Keratinocyte (primary cell): Measurements from ENCODE around the gene GPALPP1. TPM values are rescaled to one million over a fixed set of nuclear protein-coding genes. Genes with fewer than 3 reads are reported as not detected.
A peak's percentile ranks its signal among the peaks of the same experiment; 100 is the strongest.
"Not testable (repeated sequence)": the region's sequence is repeated elsewhere in the genome, so short reads cannot be mapped to it uniquely, and the experiment has no call there.

Experiments
- DNase-seq: peaks from one replicate; pipeline ENCODE4 v3.0.0-alpha.2; 2011; ENCODE audit warnings: low read depth, missing footprints, low spot score
- FAIRE-seq: peaks from 2 replicates; lab custom pipeline; 2011; peaks lifted over from hg19 to GRCh38; lab: Jason Lieb, UNC
- H2AFZ ChIP-seq: 2 replicates; pipeline ENCODE4 v1.6.0; 2012; ENCODE audit warnings: low read length, control low read depth, inconsistent platforms; ENCODE audit not compliant: control insufficient read depth
- H3K27ac ChIP-seq: 2 replicates; pipeline ENCODE4 v1.5.1; 2011; ENCODE audit warnings: low read length; ENCODE audit not compliant: control insufficient read depth, insufficient read depth
- H3K27me3 ChIP-seq: 3 replicates; pipeline ENCODE4 v1.6.0; 2011; ENCODE audit warnings: low read length; ENCODE audit not compliant: control insufficient read depth, insufficient read depth; ENCODE audit errors: extremely low read depth
- H3K36me3 ChIP-seq, 2 experiments: 2 replicates in 1 of 2; 3 replicates in 1 of 2; pipeline ENCODE4 v1.5.1; 2011; ENCODE audit warnings: low read length in 2 of 2, mild to moderate bottlenecking in 1 of 2; ENCODE audit not compliant: control insufficient read depth in 2 of 2, insufficient read depth in 2 of 2; ENCODE audit errors: extremely low read depth in 1 of 2
- H3K4me1 ChIP-seq: 3 replicates; pipeline ENCODE4 v1.5.1; 2011; ENCODE audit warnings: low read length; ENCODE audit not compliant: control insufficient read depth, insufficient read depth; ENCODE audit errors: extremely low read depth
- H3K4me2 ChIP-seq: 3 replicates; pipeline ENCODE4 v1.6.0; 2011; ENCODE audit warnings: low read depth, low read length; ENCODE audit not compliant: control insufficient read depth, insufficient read depth; ENCODE audit errors: extremely low read depth
- H3K4me3 ChIP-seq, 3 experiments: fragments of 200-600 bp in 1 of 3; sonication (generic) in 1 of 3; 2 replicates in 2 of 3; 3 replicates in 1 of 3; pipeline ENCODE4 v1.5.1; 2011 to 2016; ENCODE audit warnings: low read length in 3 of 3, mild to moderate bottlenecking in 3 of 3, control low read depth in 2 of 3, inconsistent platforms in 1 of 3, low read depth in 1 of 3, mixed read lengths in 1 of 3, mixed run types in 1 of 3, moderate library complexity in 1 of 3; ENCODE audit not compliant: control insufficient read depth in 2 of 3, insufficient read depth in 2 of 3; ENCODE audit errors: extremely low read depth in 1 of 3
- H3K79me2 ChIP-seq: 2 replicates; pipeline ENCODE4 v1.6.0; 2012; ENCODE audit warnings: low read length; ENCODE audit not compliant: control insufficient read depth, insufficient read depth
- H3K9ac ChIP-seq: 3 replicates; pipeline ENCODE4 v1.6.0; 2011; ENCODE audit warnings: low read length; ENCODE audit not compliant: control insufficient read depth, insufficient read depth; ENCODE audit errors: extremely low read depth
- H3K9me1 ChIP-seq: 3 replicates; pipeline ENCODE4 v1.6.0; 2011; ENCODE audit warnings: low read length; ENCODE audit not compliant: control insufficient read depth, insufficient read depth; ENCODE audit errors: extremely low read depth
- H3K9me3 ChIP-seq: 2 replicates; pipeline ENCODE4 v1.5.1; 2012; ENCODE audit warnings: low read depth, low read length; ENCODE audit not compliant: control insufficient read depth
- H4K20me1 ChIP-seq: 3 replicates; pipeline ENCODE4 v1.6.0; 2011; ENCODE audit warnings: low read length; ENCODE audit not compliant: control insufficient read depth, insufficient read depth; ENCODE audit errors: extremely low read depth
- CTCF ChIP-seq, 3 experiments: IDR thresholded peaks in 1 of 3; conservative IDR thresholded peaks in 1 of 3; optimal IDR thresholded peaks in 1 of 3; 2 replicates in 2 of 3; 3 replicates in 1 of 3; pipeline versions ENCODE3 to v1.5.1; 2011; ENCODE audit warnings: low read length in 3 of 3, mild to moderate bottlenecking in 3 of 3, moderate library complexity in 2 of 3, control low read depth in 1 of 3, inconsistent platforms in 1 of 3; ENCODE audit not compliant: insufficient read depth in 2 of 3; ENCODE audit errors: extremely low read depth in 1 of 3
- EZH2 ChIP-seq: IDR thresholded peaks from one replicate; pipeline ENCODE4 v1.6.1; 2012; ENCODE audit warnings: inconsistent platforms, mild to moderate bottlenecking, low read length, moderate library complexity
- dilution Hi-C: fragments of 300-500 bp; cut with MboI; formaldehyde crosslinking; loops from one replicate; pipeline ENCODE4 v1.7.0; 2020; ENCODE audit warnings: low sequenced_read_pairs; ENCODE audit not compliant: extremely low pct_ligation_motif_present
- polyA plus RNA-seq, 5 experiments: library from polyadenylated mRNA; depleted of rRNA in 3 of 5; stranded (reverse) in 3 of 5; stranded (forward) in 1 of 5; unstranded in 1 of 5; fragments of >200 nt; gene quantifications; 1 replicate in 1 of 5; 2 replicates in 3 of 5; 3 replicates in 1 of 5; pipeline versions ENCODE4 v1.2.1 to v1.2.3, GENCODE V29; 2011 to 2012; ENCODE audit warnings: missing spikeins in 2 of 5, low read depth in 1 of 5, low replicate concordance in 1 of 5

The GPALPP1 gene
- polyA plus RNA-seq, 1 donor (not counting 4 experiments of a cell fraction or from before 2014, with no cell fraction given) = 17.7 TPM

GRCh38 chr13:45063261-45063860 lies 74.0 kb downstream of the GPALPP1 start:
- Histone ChIP-seq H2AFZ (no peak overlapping the region), H3K36me3 (no peaks in the 10 kb centered on the region), H3K4me3 (no peak overlapping the region), H3K9me3 (no peaks in the 10 kb centered on the region), H3K4me1 (no peaks in the 10 kb centered on the region), H3K27me3 (no peaks in the 10 kb centered on the region), H3K27ac (no peak overlapping the region), H3K79me2 (no peaks in the 10 kb centered on the region), H3K9me1 (no peaks in the 10 kb centered on the region), H3K9ac (no peak overlapping the region), H3K4me2 (no peak overlapping the region), H4K20me1 (no peaks in the 10 kb centered on the region)
- TF ChIP-seq EZH2 = no peak
- TF ChIP-seq CTCF (optimal IDR thresholded peaks at IDR 0.05 in 1 of 3, IDR thresholded peaks at IDR 0.05 in 1 of 3, conservative IDR thresholded peaks at IDR 0.05 in 1 of 3; ENCODE audit: extremely low read depth in 1 of 3, insufficient read depth in 2 of 3, low read length in 3 of 3) = no peak
- FAIRE-seq = peak; percentile 77
- DNase-seq = no peak
- dilution Hi-C loops = no loop called here

DNA sequence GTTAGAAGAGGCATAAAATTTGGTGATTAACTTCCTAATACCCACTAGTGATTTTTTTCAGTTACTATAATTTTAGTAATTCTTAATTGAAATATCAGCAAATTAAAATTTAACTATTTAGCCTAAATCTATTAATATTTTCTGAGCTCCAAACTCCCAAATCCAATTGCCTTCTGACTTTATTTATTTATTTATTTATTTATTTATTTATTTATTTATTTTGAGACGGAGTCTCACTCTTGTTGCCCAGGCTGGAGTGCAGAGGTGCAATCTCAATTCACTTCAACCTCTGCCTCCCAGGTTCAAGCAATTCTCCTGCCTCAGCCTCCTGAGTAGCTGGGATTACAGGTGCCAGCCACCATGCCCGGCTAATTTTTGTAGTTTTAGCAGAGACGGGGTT lies 74.6 kb downstream of the GPALPP1 start:
- DNase-seq, H3K36me3 ChIP-seq, H3K4me3 ChIP-seq, H2AFZ ChIP-seq, H3K4me1 ChIP-seq, H3K27me3 ChIP-seq, H3K9me3 ChIP-seq, FAIRE-seq, H3K9me1 ChIP-seq, H3K79me2 ChIP-seq, H3K27ac ChIP-seq, H3K9ac ChIP-seq, dilution Hi-C loops, H4K20me1 ChIP-seq, H3K4me2 ChIP-seq: not testable (repeated sequence)

DNA sequence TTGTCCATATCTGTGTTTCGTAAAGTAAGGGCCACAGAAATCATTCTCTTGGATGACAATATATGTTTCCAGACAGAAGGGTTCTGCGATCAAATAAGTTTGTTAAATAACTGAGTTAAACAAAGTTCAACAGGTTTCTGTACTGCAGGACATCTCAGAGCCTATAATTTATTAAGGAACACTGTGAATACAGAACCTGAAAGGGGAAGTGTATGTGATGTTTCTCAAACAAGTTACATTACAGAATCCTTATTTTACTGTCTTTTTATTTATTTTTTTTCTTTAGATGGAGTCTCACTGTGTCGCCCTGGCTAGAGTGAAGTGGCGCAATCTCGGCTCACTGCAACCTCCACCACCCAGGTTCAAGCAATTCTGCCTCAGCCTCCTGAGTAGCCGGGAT lies 75.6 kb downstream of the GPALPP1 start:
- dilution Hi-C loops = no loop called here
- Histone ChIP-seq H3K79me2 (no peaks in the 10 kb centered on the region), H3K4me1 (no peaks in the 10 kb centered on the region), H3K27me3 (no peaks in the 10 kb centered on the region), H3K9me1 (no peaks in the 10 kb centered on the region), H3K9ac (no peak overlapping the region), H3K4me3 (no peak overlapping the region), H3K9me3 (no peaks in the 10 kb centered on the region), H3K36me3 (no peaks in the 10 kb centered on the region), H3K27ac (no peak overlapping the region), H4K20me1 (no peaks in the 10 kb centered on the region), H3K4me2 (no peak overlapping the region), H2AFZ (no peak overlapping the region)
- TF ChIP-seq EZH2 (no peak), CTCF (optimal IDR thresholded peaks at IDR 0.05 in 1 of 3, IDR thresholded peaks at IDR 0.05 in 1 of 3, conservative IDR thresholded peaks at IDR 0.05 in 1 of 3; ENCODE audit: extremely low read depth in 1 of 3, insufficient read depth in 2 of 3, low read length in 3 of 3) (no peak)
- FAIRE-seq = no peak
- no peak for DNase-seq
